Hepatocyte (in vitro differentiated cells): ENCODE results near the gene LRMDA. TPM values are rescaled to one million over a fixed set of nuclear protein-coding genes. Genes with fewer than 3 reads are reported as not detected.

Source experiments
- DNase-seq: peaks from one replicate; pipeline ENCODE4 v3.0.0-alpha.2; 2016; ENCODE audit warnings: low spot score
- H2AFZ ChIP-seq: fragments of 200-600 bp; sonication (generic); 2 replicates; pipeline ENCODE4 v1.6.0; 2016; ENCODE audit warnings: antibody characterized with exemption, mild to moderate bottlenecking
- H3K27ac ChIP-seq: fragments of 200-600 bp; sonication (generic); 2 replicates; pipeline ENCODE4 v1.5.1; 2016; ENCODE audit warnings: mild to moderate bottlenecking
- H3K27me3 ChIP-seq: fragments of 200-600 bp; sonication (generic); 2 replicates; pipeline ENCODE4 v1.6.1; 2016
- H3K36me3 ChIP-seq: fragments of 200-600 bp; sonication (generic); replicated peaks from 2 replicates; pipeline ENCODE4 v1.5.1; 2016; ENCODE audit warnings: low read depth; ENCODE audit not compliant: insufficient read depth
- H3K4me1 ChIP-seq: fragments of 200-600 bp; sonication (generic); 2 replicates; pipeline ENCODE4 v1.5.1; 2016; ENCODE audit warnings: mild to moderate bottlenecking, moderate library complexity; ENCODE audit not compliant: insufficient read depth
- H3K4me2 ChIP-seq: fragments of 200-600 bp; sonication (generic); 2 replicates; pipeline ENCODE4 v1.6.0; 2016
- H3K4me3 ChIP-seq: fragments of 200-600 bp; sonication (generic); 2 replicates; pipeline ENCODE4 v1.5.1; 2016; ENCODE audit warnings: mild to moderate bottlenecking
- H3K79me2 ChIP-seq: fragments of 200-600 bp; sonication (generic); 2 replicates; pipeline ENCODE4 v1.6.0; 2017; ENCODE audit warnings: mild to moderate bottlenecking
- H3K9me2 ChIP-seq: fragments of 200-600 bp; sonication (generic); replicated peaks from 2 replicates; pipeline ENCODE4 v1.6.0; 2017; ENCODE audit warnings: mild to moderate bottlenecking; ENCODE audit not compliant: insufficient read depth
- H3K9me3 ChIP-seq: fragments of 200-600 bp; sonication (generic); 2 replicates; pipeline ENCODE4 v1.5.1; 2016; ENCODE audit warnings: low read depth, mild to moderate bottlenecking
- H4K20me1 ChIP-seq: fragments of 200-600 bp; sonication (generic); 2 replicates; pipeline ENCODE4 v1.6.0; 2016; ENCODE audit warnings: mild to moderate bottlenecking; ENCODE audit not compliant: insufficient read depth, poor library complexity, severe bottlenecking
- EZH2 ChIP-seq: fragments of 200-600 bp; sonication (generic); IDR thresholded peaks from 2 replicates; pipeline ENCODE4 v1.6.1; 2016; ENCODE audit warnings: antibody characterized with exemption, mild to moderate bottlenecking, borderline replicate concordance
- EZH2phosphoT487 ChIP-seq: fragments of 200-600 bp; sonication (generic); IDR thresholded peaks from one replicate; pipeline ENCODE4 v1.6.1; 2018; ENCODE audit warnings: antibody characterized with exemption, mild to moderate bottlenecking, low read depth, moderate library complexity; ENCODE audit not compliant: unreplicated experiment, severe bottlenecking
- WGBS: methylation state at CpG from one replicate; pipeline ENCODE4 v1.1.6; 2016; ENCODE audit warnings: low lambda C conversion rate; ENCODE audit errors: missing lambda C conversion rate; 5-methylcytosine and 5-hydroxymethylcytosine counted together
- polyA plus RNA-seq: library from polyadenylated mRNA; unstranded; fragments of >200 nt; fragmentation: Nextera tagmentation; extraction: Ambion mirVana; gene quantifications from 2 replicates; pipeline ENCODE4 v1.2.1, GENCODE V29; 2016
- total RNA-seq: library from RNA; depleted of rRNA; stranded (reverse); fragments of >200 nt; gene quantifications from 2 replicates; pipeline ENCODE4 v1.2.3, GENCODE V29; 2014
- TF ChIP-seq, protein P1 (sequence below): fragments of 200-600 bp; sonication (generic); IDR thresholded peaks from 2 replicates; pipeline ENCODE4 v1.5.1; 2016; ENCODE audit warnings: antibody characterized with exemption, mild to moderate bottlenecking; ENCODE audit not compliant: poor library complexity

The LRMDA gene
- total and polyA plus RNA-seq, 2 experiments from 2014 or later: 5.6 to 15.7 TPM

DNA sequence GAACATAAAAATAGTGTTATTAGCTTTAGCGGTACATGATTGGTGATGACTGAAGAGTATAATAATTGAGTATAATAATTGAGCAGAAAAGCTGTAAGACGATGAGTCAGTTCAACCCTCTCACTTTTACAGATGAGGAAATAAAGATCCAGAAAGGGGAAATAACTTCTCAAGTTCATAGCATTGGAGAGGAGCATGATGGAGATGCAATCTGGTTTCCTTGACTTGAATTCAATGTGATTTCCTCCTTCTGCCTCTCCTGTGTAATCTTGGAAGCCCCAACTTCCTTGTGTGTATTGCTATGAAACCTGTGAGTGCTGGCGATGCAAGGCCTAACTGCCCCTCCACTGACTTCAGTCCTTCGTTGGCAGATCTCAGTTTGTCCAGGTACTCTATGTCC lies 265.1 kb downstream of the LRMDA start:
- H3K9me2 ChIP-seq: no peaks in the 10 kb centered on the region
- no peak overlapping the region for H3K4me2 ChIP-seq
- no peak for DNase-seq
- no peaks in the 10 kb centered on the region for H3K9me3 ChIP-seq
- H3K27me3 ChIP-seq: no peaks in the 10 kb centered on the region
- TF ChIP-seq, protein P1, sequence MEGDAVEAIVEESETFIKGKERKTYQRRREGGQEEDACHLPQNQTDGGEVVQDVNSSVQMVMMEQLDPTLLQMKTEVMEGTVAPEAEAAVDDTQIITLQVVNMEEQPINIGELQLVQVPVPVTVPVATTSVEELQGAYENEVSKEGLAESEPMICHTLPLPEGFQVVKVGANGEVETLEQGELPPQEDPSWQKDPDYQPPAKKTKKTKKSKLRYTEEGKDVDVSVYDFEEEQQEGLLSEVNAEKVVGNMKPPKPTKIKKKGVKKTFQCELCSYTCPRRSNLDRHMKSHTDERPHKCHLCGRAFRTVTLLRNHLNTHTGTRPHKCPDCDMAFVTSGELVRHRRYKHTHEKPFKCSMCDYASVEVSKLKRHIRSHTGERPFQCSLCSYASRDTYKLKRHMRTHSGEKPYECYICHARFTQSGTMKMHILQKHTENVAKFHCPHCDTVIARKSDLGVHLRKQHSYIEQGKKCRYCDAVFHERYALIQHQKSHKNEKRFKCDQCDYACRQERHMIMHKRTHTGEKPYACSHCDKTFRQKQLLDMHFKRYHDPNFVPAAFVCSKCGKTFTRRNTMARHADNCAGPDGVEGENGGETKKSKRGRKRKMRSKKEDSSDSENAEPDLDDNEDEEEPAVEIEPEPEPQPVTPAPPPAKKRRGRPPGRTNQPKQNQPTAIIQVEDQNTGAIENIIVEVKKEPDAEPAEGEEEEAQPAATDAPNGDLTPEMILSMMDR: no peak
- no peak for TF ChIP-seq EZH2phosphoT487
- no peak overlapping the region for H3K4me3 ChIP-seq
- no peaks in the 10 kb centered on the region for H3K79me2 ChIP-seq
- H2AFZ ChIP-seq: no peak overlapping the region
- H3K27ac ChIP-seq: no peak overlapping the region
- H3K36me3 ChIP-seq: no peaks in the 10 kb centered on the region
- no peaks in the 10 kb centered on the region for H3K4me1 ChIP-seq
- WGBS: 96% methylated on average over 4 of the region's 4 CpGs
- H4K20me1 ChIP-seq: no peaks in the 10 kb centered on the region

DNA sequence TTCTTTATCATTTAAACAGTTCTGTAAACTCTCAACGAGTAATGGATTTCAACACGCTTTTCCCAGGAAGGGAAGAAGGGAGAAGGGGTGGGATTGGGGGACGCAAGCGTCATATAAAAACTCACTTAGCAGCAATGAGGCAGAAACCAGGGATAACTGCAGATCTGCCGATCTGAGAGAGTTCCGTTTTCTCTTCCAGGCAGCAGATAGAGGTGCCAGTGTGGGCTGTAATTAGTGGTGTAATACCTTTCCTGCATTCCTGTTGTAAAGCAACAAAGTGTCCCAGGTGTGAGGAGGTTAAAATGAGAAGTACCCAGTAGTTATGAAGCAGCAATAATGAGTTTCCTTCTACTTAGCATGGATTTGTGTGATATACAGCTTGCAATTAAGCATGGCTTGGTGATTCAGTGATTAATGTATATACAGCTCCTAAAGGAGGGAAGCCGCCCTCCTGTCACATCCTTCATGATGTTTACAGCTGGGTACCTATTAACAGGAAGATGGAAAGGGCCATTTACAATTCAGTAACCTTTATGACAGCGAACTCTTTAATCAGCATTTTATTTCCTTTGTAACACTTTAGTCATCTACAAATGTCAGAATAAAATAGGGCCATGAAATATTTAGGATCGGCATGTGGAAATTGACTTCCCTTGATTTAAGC lies 271.9 kb downstream of the LRMDA start:
- Histone ChIP-seq H3K27ac (no peak overlapping the region), H4K20me1 (no peaks in the 10 kb centered on the region), H3K27me3 (peaks cover 2% of the 10 kb centered on the region), H2AFZ (no peak overlapping the region), H3K36me3 (no peaks in the 10 kb centered on the region), H3K4me3 (no peak overlapping the region), H3K9me3 (no peaks in the 10 kb centered on the region), H3K9me2 (no peaks in the 10 kb centered on the region), H3K79me2 (no peaks in the 10 kb centered on the region), H3K4me2 (no peak overlapping the region), H3K4me1 (peaks cover 8% of the 10 kb centered on the region)
- TF ChIP-seq, protein P1: no peak
- TF ChIP-seq EZH2: no peak
- WGBS: 69% methylated on average over 9 of the region's 9 CpGs
- no peak for DNase-seq

DNA sequence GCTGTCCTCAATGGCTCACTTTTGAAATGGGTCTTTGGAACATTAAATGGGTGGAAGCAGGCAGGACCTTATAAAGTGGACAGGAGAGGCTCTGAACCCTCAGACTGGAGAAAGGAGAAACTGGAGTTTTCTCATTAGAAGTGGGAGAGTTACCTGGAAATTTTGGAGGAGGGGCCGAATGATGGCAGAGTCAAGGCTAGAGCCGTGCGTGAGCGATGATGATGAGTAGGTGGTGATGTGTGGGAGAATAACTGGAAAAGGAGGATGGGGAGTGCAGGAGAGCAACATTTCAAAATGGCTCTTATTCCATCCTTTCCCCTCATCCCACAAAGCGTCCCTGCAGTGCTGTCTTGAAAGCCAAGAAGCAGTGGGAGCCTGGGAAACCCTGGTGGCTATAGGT lies 274.0 kb downstream of the LRMDA start:
- TF ChIP-seq, protein P1: no peak
- no peak for TF ChIP-seq EZH2
- no peak for TF ChIP-seq EZH2phosphoT487

More for the DNA sequence above, 274.0 kb downstream of the LRMDA start:
- Histone ChIP-seq H3K36me3 (no peaks in the 10 kb centered on the region), H3K4me2 (no peak overlapping the region), H3K4me3 (no peak overlapping the region), H4K20me1 (no peaks in the 10 kb centered on the region), H3K27me3 (peaks cover 2% of the 10 kb centered on the region), H3K9me2 (no peaks in the 10 kb centered on the region), H3K27ac (no peak overlapping the region), H3K79me2 (no peaks in the 10 kb centered on the region), H3K4me1 (peaks cover 14% of the 10 kb centered on the region), H3K9me3 (no peaks in the 10 kb centered on the region), H2AFZ (no peak overlapping the region)
- WGBS: 96% methylated on average over 5 of the region's 5 CpGs
- DNase-seq: no peak
